MM.1S (cell line): Measurements from ENCODE around the gene FGGY.

ENCODE experiments used
- DNase-seq: peaks from one replicate; pipeline ENCODE4 v3.0.0-alpha.2; 2015
- H2AFZ ChIP-seq: fragments of 300-600 bp; sonication (generic); 2 replicates; pipeline ENCODE4 v1.6.0; 2016; ENCODE audit warnings: antibody characterized with exemption, low read length
- H3F3A ChIP-seq: fragments of 300-600 bp; sonication (generic); 2 replicates; pipeline ENCODE4 v1.6.1; 2016; ENCODE audit warnings: mild to moderate bottlenecking, antibody characterized with exemption, low read length, moderate library complexity, mixed read lengths; ENCODE audit not compliant: insufficient read depth
- H3K27ac ChIP-seq: fragments of 300-600 bp; sonication (generic); 2 replicates; pipeline ENCODE4 v1.5.1; 2016; ENCODE audit warnings: mild to moderate bottlenecking, low read length
- H3K27me3 ChIP-seq: fragments of 300-600 bp; sonication (generic); replicated peaks from 2 replicates; pipeline ENCODE4 v1.6.0; 2016; ENCODE audit warnings: low read length; ENCODE audit not compliant: insufficient read depth
- H3K36me3 ChIP-seq: fragments of 300-600 bp; sonication (generic); replicated peaks from 2 replicates; pipeline ENCODE4 v1.6.1; 2016; ENCODE audit warnings: mild to moderate bottlenecking, low read length, mixed read lengths; ENCODE audit not compliant: insufficient read depth
- H3K4me1 ChIP-seq: fragments of 300-600 bp; sonication (generic); 2 replicates; pipeline ENCODE4 v1.6.1; 2016; ENCODE audit warnings: low read length, mixed read lengths
- H3K4me2 ChIP-seq: fragments of 300-600 bp; sonication (generic); 2 replicates; pipeline ENCODE4 v1.6.0; 2016; ENCODE audit warnings: low read depth, low read length
- H3K4me3 ChIP-seq: fragments of 300-600 bp; sonication (generic); 2 replicates; pipeline ENCODE4 v1.5.1; 2016; ENCODE audit warnings: low read length, mixed read lengths
- H3K79me2 ChIP-seq: fragments of 300-600 bp; sonication (generic); 2 replicates; pipeline ENCODE4 v1.6.1; 2016; ENCODE audit warnings: mixed run types, low read length, mixed read lengths
- H3K9ac ChIP-seq: fragments of 300-600 bp; sonication (generic); 2 replicates; pipeline ENCODE4 v1.6.1; 2016; ENCODE audit warnings: low read length, mixed read lengths
- H3K9me2 ChIP-seq: fragments of 300-600 bp; sonication (generic); replicated peaks from 2 replicates; pipeline ENCODE4 v1.6.1; 2016; ENCODE audit warnings: mild to moderate bottlenecking, low read length, mixed read lengths; ENCODE audit not compliant: insufficient read depth
- H3K9me3 ChIP-seq: fragments of 300-600 bp; sonication (generic); replicated peaks from 2 replicates; pipeline ENCODE4 v1.6.1; 2016; ENCODE audit warnings: mild to moderate bottlenecking, low read length, mixed read lengths; ENCODE audit not compliant: insufficient read depth
- H4K20me1 ChIP-seq: fragments of 300-600 bp; sonication (generic); 2 replicates; pipeline ENCODE4 v1.6.1; 2016; ENCODE audit warnings: mild to moderate bottlenecking, low read length, moderate library complexity, mixed read lengths; ENCODE audit not compliant: insufficient read depth
- EZH2 ChIP-seq: fragments of 300-600 bp; sonication (generic); optimal IDR thresholded peaks from 2 replicates; pipeline ENCODE3; 2017; ENCODE audit warnings: low read depth, mild to moderate bottlenecking, antibody characterized with exemption, low read length, mixed read lengths
- EZH2phosphoT487 ChIP-seq: fragments of 300-600 bp; sonication (generic); IDR thresholded peaks from 2 replicates; pipeline ENCODE4 v1.6.1; 2018; ENCODE audit warnings: antibody characterized with exemption, low read length
- TF ChIP-seq, protein P1 (sequence below): fragments of 300-600 bp; sonication (generic); IDR thresholded peaks from 2 replicates; pipeline ENCODE4 v1.5.1; 2016; ENCODE audit warnings: antibody characterized with exemption, low read length, mixed read lengths

FGGY gene

DNA sequence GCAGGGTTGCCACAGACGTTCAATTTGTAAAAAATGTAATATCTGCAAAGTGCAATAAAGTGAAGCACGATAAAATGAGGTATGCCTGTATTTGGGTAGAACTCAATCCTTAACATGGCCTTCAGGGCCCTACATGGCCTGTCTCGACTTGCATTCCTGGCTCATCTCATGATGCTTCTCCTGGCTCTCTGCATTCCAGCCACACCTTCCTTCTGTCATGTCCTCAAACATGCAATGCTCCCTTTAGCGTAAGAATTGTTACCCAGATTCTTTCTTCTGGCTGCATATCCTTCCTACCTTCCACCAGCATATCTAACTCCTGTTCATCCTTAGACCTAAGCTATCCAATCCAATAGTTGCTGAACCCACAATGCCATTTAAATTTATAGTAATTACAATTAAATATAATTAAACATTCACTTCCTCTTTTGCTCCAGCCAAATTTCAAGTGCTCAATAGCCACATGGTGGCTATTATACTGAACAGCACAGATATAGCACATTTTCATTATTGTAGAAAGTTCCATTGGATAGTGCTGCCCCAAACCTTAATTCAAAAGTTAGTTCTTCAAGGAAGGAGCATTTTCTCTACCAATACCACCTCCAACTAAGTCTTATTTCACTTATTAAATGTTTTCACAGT, 32.6 kb downstream of the FGGY start:
- Histone ChIP-seq H3K4me3 (no peak overlapping the region), H3K9ac (no peak overlapping the region), H4K20me1 (no peaks in the 10 kb centered on the region), H3K9me3 (no peaks in the 10 kb centered on the region), H3K27me3 (no peaks in the 10 kb centered on the region), H3K36me3 (no peaks in the 10 kb centered on the region), H2AFZ (no peak overlapping the region), H3K9me2 (no peaks in the 10 kb centered on the region), H3F3A (peaks cover 11% of the 10 kb centered on the region; the same call in 1 of the 2 replicates), H3K27ac (no peak overlapping the region), H3K4me1 (peaks cover 11% of the 10 kb centered on the region; the same call in 1 of the 2 replicates), H3K79me2 (no peaks in the 10 kb centered on the region), H3K4me2 (no peak overlapping the region)
- TF ChIP-seq EZH2phosphoT487, result no peak
- TF ChIP-seq, protein P1, sequence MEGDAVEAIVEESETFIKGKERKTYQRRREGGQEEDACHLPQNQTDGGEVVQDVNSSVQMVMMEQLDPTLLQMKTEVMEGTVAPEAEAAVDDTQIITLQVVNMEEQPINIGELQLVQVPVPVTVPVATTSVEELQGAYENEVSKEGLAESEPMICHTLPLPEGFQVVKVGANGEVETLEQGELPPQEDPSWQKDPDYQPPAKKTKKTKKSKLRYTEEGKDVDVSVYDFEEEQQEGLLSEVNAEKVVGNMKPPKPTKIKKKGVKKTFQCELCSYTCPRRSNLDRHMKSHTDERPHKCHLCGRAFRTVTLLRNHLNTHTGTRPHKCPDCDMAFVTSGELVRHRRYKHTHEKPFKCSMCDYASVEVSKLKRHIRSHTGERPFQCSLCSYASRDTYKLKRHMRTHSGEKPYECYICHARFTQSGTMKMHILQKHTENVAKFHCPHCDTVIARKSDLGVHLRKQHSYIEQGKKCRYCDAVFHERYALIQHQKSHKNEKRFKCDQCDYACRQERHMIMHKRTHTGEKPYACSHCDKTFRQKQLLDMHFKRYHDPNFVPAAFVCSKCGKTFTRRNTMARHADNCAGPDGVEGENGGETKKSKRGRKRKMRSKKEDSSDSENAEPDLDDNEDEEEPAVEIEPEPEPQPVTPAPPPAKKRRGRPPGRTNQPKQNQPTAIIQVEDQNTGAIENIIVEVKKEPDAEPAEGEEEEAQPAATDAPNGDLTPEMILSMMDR, result no peak
- no peak for TF ChIP-seq EZH2
- no peak for DNase-seq

GRCh38 chr1:59331686-59332620, 35.1 kb downstream of the FGGY start:
- Histone ChIP-seq H4K20me1 (no peaks in the 10 kb centered on the region), H3K27ac (no peak overlapping the region), H3K4me1 (peaks cover 11% of the 10 kb centered on the region; the same call in 1 of the 2 replicates), H3K9me2 (no peaks in the 10 kb centered on the region), H3K27me3 (no peaks in the 10 kb centered on the region), H3K9ac (no peak overlapping the region), H3K4me3 (no peak overlapping the region), H2AFZ (no peak overlapping the region), H3F3A (peaks cover 11% of the 10 kb centered on the region; the same call in 1 of the 2 replicates), H3K36me3 (no peaks in the 10 kb centered on the region), H3K79me2 (no peaks in the 10 kb centered on the region), H3K9me3 (no peaks in the 10 kb centered on the region), H3K4me2 (no peak overlapping the region)
- TF ChIP-seq EZH2 (no peak), EZH2phosphoT487 (no peak)
- TF ChIP-seq, protein P1, result no peak
- no peak for DNase-seq

DNA sequence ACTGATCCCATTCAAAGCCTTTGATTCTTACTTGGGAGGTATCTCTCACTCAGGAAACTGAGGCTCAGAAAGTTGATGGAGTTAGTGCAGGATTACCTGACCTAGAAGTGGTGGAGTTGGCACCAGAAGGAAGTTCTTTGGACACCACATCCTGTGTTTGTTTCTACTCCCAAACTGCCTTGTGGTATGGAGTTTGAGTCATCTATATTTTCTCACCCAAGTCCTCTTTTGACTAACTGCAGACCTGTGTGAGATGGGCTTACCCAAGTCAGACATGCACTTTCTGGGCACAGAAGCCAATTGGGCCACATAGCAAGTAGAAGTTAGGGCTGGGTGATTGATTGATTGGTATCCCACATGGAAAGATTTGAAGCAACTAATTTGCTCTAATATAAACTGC, 36.1 kb downstream of the FGGY start:
- Histone ChIP-seq H4K20me1 (no peaks in the 10 kb centered on the region), H3K9me3 (no peaks in the 10 kb centered on the region), H3K9ac (no peak overlapping the region), H3K4me1 (peaks cover 7% of the 10 kb centered on the region; the same call in 1 of the 2 replicates), H3F3A (peaks cover 10% of the 10 kb centered on the region; the same call in 1 of the 2 replicates), H3K27ac (no peak overlapping the region), H3K36me3 (no peaks in the 10 kb centered on the region), H3K27me3 (no peaks in the 10 kb centered on the region), H3K4me3 (no peak overlapping the region), H2AFZ (no peak overlapping the region), H3K9me2 (no peaks in the 10 kb centered on the region), H3K4me2 (no peak overlapping the region), H3K79me2 (no peaks in the 10 kb centered on the region)
- DNase-seq, result no peak
- TF ChIP-seq EZH2, result no peak
- TF ChIP-seq, protein P1, result no peak
- no peak for TF ChIP-seq EZH2phosphoT487
